AG04450 (cell line): ENCODE measurements around the gene SNX9. TPM values are rescaled to one million over a fixed set of nuclear protein-coding genes. Genes with fewer than 3 reads are reported as not detected.
"Not testable (repeated sequence)": the region's sequence is repeated elsewhere in the genome, so short reads cannot be mapped to it uniquely, and the experiment has no call there.

Source experiments
- CTCF ChIA-PET: fragments of 300-600, 350-600 bp; formaldehyde crosslinking; extraction: SDS; loops from one replicate; lab custom pipeline; 2022; ENCODE audit warnings: antibody characterized with exemption, inconsistent platforms; lab: Charles Lee
- POLR2A ChIA-PET: fragments of 350-600 bp; formaldehyde crosslinking; extraction: SDS; loops from one replicate; lab custom pipeline; 2021; ENCODE audit warnings: antibody characterized with exemption, inconsistent platforms; lab: Yijun Ruan, JAX
- DNase-seq: peaks from one replicate; pipeline ENCODE4 v3.0.0-alpha.2; 2011; ENCODE audit warnings: low read depth, low spot score
- H3K27ac ChIP-seq: one replicate; pipeline ENCODE4 v1.5.1; 2012; ENCODE audit warnings: low read depth, low read length, control low read depth
- H3K27me3 ChIP-seq: one replicate; pipeline ENCODE4 v1.6.0; 2012; ENCODE audit warnings: low read length; ENCODE audit not compliant: control insufficient read depth, insufficient read depth
- H3K4me3 ChIP-seq: 2 replicates; pipeline ENCODE4 v1.5.1; 2011; ENCODE audit warnings: mild to moderate bottlenecking, low read depth, low read length, control low read depth
- H3K9me3 ChIP-seq: 2 replicates; pipeline ENCODE4 v1.5.1; 2012; ENCODE audit warnings: low read length; ENCODE audit not compliant: control insufficient read depth, insufficient read depth
- polyA plus RNA-seq: library from polyadenylated mRNA; depleted of rRNA; stranded (reverse); fragments of >200 nt; gene quantifications from 2 replicates; pipeline ENCODE4 v1.2.3, GENCODE V29; 2011
- TF ChIP-seq, protein P1 (sequence below): IDR thresholded peaks from 2 replicates; pipeline ENCODE4 v1.5.1; 2011; ENCODE audit warnings: low read depth, low read length, control low read depth, inconsistent platforms

Gene SNX9
- polyA plus RNA-seq, 1 experiment, result 58.7 TPM

DNA sequence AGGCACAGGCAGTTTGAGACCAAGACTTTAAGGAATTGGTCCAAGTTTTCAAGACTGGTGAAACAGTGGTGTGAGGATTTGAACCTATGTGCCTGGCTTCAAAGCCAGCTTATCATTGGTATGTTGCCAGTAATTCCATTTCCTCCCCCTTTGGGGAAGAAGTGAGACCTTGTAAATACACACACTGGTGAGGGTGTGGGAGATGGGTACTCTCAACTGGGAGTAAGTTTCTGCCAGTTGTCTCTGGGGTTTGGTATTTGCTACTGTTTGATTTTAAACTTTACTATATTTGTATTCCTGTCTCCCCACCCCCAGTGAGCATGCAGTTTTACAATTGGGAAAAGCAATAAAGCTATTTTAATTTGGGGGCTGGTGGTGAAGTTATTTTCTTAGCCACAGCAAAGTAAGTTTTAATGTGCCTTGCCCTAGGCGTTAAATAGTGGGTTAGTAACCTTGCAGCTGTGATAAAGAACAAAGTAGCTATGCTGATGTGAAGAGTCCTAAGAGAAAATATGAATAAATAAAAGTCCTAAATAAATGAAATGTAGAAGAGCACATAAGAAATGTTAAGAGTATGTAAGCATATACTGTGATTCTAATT, 31.0 kb downstream of the SNX9 start:
- Histone ChIP-seq H3K4me3 (no peak overlapping the region), H3K27me3 (no peaks in the 10 kb centered on the region), H3K27ac (no peak overlapping the region), H3K9me3 (peaks cover 10% of the 10 kb centered on the region; the same call in 1 of the 2 replicates)
- ChIA-PET CTCF (no interaction called here), POLR2A (no interaction called here)
- TF ChIP-seq, protein P1, sequence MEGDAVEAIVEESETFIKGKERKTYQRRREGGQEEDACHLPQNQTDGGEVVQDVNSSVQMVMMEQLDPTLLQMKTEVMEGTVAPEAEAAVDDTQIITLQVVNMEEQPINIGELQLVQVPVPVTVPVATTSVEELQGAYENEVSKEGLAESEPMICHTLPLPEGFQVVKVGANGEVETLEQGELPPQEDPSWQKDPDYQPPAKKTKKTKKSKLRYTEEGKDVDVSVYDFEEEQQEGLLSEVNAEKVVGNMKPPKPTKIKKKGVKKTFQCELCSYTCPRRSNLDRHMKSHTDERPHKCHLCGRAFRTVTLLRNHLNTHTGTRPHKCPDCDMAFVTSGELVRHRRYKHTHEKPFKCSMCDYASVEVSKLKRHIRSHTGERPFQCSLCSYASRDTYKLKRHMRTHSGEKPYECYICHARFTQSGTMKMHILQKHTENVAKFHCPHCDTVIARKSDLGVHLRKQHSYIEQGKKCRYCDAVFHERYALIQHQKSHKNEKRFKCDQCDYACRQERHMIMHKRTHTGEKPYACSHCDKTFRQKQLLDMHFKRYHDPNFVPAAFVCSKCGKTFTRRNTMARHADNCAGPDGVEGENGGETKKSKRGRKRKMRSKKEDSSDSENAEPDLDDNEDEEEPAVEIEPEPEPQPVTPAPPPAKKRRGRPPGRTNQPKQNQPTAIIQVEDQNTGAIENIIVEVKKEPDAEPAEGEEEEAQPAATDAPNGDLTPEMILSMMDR, result no peak
- DNase-seq, result no peak

DNA sequence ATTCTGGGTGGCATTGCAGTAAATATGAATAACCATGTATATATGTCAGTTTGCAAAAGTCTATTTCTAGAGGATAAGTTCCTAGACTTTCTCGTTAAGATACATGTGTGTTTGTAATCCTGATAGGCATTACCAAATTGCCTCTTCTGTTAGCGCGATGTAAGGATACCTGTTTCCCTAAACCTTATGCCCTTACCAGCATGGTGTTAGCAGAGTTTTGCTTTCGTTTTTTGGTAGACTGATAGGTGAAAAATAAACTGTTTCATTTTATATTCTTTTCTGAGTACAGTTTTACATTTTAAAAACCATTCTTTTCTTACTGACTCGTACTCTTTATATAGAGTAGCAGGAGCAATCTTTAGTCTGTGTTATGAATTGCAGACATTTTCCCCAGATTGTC, 32.3 kb downstream of the SNX9 start:
- Histone ChIP-seq H3K4me3 (no peak overlapping the region), H3K9me3 (peaks cover 10% of the 10 kb centered on the region; the same call in 1 of the 2 replicates), H3K27ac (no peak overlapping the region), H3K27me3 (no peaks in the 10 kb centered on the region)
- no peak for DNase-seq
- ChIA-PET CTCF (no interaction called here), POLR2A (no interaction called here)
- TF ChIP-seq, protein P1, result no peak

DNA sequence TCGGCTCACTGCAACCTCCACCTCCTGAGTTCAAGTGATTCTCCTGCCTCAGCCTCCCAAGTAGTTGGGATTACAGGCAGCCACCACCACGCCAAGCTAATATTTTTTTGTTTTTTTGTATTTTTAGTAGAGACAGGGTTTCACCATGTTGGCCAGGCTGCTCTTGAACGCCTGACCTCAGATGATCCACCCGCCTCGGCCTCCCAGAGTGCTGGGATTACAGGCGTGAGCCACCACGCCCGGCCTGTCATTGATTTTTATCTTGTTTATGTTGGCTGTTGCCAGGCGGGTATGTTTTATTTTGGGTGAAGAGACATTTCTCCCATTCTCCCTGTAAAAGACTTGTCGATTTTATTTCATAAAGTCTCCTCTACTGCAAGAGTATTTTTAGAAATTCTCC, 32.8 kb downstream of the SNX9 start:
- H3K9me3 ChIP-seq, H3K27ac ChIP-seq, CTCF ChIA-PET, H3K4me3 ChIP-seq, DNase-seq, H3K27me3 ChIP-seq, POLR2A ChIA-PET: not testable (repeated sequence)

DNA sequence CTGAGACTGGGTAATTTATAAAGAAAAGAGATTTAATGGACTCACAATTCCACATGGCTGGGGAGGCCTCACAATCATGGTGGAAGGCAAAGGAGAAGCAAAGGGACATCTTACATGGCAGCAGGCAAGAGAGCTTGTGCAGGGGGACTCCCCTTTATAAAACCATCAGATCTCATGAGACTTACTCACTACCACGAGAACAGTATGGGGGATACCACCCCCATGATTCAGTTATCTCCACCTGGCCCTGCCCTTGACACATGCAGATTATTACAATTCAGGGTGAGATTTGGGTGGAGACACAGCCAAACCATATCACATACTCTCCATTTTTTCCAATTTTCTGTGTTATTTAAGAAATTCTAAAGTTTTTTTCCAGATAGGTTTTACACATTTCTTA, 35.6 kb downstream of the SNX9 start:
- H3K27me3 ChIP-seq, DNase-seq, POLR2A ChIA-PET, CTCF ChIA-PET, H3K27ac ChIP-seq, H3K4me3 ChIP-seq, H3K9me3 ChIP-seq: not testable (repeated sequence)

DNA sequence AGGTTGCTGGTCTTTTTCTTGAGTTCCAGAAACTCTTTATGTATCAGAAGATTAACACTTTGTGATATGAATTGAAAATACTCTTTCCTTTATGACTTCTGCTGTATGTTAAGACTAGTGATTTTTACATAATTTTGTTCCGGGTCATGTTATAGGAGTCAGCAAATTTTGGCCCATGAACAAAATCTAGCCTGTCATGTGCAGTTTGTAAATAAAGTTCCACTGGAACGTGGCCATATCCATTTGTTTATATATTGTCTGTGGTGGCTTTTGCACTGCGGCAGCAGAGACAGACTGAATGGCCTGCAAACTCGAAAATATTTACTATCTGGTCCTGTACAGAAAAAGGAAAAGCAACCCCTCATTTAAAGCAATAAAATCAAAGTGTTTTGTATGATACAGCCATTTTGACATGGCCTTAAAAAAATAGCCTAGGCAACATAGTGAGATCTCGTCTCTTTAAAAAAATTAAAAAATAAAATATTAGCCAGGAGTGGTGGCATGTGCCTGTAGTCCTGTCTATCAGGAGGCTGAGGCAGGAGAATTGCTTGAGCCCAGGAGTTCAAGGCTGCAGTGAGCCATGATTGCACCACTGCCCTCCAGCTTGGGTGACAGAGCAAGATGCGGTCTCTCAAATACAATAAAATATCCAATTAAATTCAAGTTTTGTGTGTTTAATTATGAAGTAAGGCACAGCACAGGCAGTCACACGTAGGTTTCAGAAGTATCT, 36.9 kb downstream of the SNX9 start:
- Histone ChIP-seq H3K27me3 (no peaks in the 10 kb centered on the region), H3K4me3 (no peak overlapping the region), H3K27ac (no peak overlapping the region), H3K9me3 (no peaks in the 10 kb centered on the region)
- TF ChIP-seq, protein P1, result no peak
- POLR2A ChIA-PET, result no interaction called here
- DNase-seq, result no peak
- CTCF ChIA-PET, result interaction anchor here (1.5 to 3.5 kb wide), 2 partner anchors 14 to 103 kb away, joined by 5 to 13 read pairs; no protein-coding TSS in a partner anchor

DNA sequence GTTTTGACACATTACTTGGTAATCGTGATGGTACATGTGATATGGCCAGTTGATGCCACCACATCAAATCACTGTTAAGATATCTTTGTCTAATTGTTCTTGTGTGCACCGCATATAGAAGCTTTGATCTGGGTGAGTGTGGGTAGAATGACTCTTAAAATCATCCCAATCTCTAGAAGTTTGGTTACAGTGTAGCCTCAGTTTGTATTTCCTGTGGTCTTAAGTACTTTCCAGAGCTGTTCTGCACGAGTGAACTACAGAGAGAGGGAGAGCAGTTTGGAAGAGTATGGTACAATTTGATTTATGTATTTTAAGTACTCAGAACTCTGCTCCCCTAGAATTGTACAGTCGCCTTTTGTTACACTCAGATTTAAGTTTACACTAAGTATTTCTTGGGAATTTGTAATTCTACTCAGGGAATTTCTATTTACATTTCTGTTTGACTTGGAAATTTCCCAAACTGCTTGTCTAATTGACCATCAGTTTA, 37.5 kb downstream of the SNX9 start:
- CTCF ChIA-PET, result interaction anchor here (1.5 to 3.5 kb wide), 2 partner anchors 13 to 104 kb away, joined by 5 to 13 read pairs; no protein-coding TSS in a partner anchor
- TF ChIP-seq, protein P1, result no peak
- H3K27me3 ChIP-seq, result no peaks in the 10 kb centered on the region

More for the DNA sequence above, 37.5 kb downstream of the SNX9 start:
- POLR2A ChIA-PET, result no interaction called here
- DNase-seq, result no peak
- H3K4me3 ChIP-seq, result no peak overlapping the region
- no peaks in the 10 kb centered on the region for H3K9me3 ChIP-seq
- H3K27ac ChIP-seq, result no peak overlapping the region
